Measurements from ENCODE around the gene FAM20C.

FAM20C gene

DNA sequence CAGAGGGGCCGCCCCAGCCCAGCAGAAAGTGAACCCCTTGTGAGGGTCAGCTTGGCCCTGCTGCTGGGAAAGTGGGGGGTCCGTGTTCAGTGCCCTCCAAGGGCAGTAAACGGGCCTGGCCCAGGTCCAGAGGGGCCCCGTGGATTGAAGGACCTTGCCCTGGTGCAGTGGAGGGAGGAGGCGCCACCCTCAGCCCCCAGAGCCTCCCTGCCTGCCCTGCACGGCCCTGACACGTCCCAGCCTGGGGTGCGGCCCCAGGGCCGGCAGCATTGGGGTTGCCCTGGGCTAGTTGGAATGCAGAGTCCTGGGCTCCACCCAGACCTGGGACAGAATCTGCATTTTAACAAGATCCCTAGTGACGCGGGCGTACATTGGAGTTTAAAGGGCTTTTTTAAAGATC is 54.8 kb downstream of the FAM20C start:
- Histone ChIP-seq H3K36me3 (peaks cover 44 to 85% (median 60%) of the 10 kb centered on the region in 3 donors), H3K27ac (no peak overlapping the region), H3K4me1 (peaks cover 0 to 5% (median 0%) of the 10 kb centered on the region in 4 donors), H3K9me3 (no peaks in the 10 kb centered on the region), H3K4me3 (no peak overlapping the region), H3K27me3 (no peaks in the 10 kb centered on the region)
- intact Hi-C loops (cut with DNase I; ENCODE audit: low total_unique reads) = no loop called here
- no peak for DNase-seq
- TF ChIP-seq CTCF (IDR thresholded peaks at IDR 0.05) = no peak

DNA sequence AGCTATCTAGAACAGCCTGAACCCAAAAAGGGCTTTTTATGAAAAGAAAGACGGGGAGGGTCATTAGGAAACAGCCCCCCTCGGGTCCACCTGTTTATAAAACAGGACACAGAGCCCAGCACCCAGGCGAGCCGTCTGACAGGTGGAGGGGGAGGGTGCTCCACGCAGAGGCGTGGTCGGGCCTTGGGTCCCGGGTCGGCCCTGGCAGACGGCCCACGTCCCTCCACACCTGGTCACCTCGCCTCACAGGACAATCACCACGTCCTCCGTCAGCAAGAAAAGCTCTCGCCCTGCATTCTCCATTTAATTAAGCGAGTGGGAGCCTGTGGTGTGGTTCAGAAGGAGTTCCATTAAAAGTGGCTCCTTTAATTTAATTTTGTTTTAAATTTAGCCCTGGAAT is 55.3 kb downstream of the FAM20C start:
- peaks cover 49 to 85% (median 64%) of the 10 kb centered on the region in 3 donors for H3K36me3 ChIP-seq
- DNase-seq = no peak
- intact Hi-C loops (cut with DNase I; ENCODE audit: low total_unique reads) = no loop called here

DNA sequence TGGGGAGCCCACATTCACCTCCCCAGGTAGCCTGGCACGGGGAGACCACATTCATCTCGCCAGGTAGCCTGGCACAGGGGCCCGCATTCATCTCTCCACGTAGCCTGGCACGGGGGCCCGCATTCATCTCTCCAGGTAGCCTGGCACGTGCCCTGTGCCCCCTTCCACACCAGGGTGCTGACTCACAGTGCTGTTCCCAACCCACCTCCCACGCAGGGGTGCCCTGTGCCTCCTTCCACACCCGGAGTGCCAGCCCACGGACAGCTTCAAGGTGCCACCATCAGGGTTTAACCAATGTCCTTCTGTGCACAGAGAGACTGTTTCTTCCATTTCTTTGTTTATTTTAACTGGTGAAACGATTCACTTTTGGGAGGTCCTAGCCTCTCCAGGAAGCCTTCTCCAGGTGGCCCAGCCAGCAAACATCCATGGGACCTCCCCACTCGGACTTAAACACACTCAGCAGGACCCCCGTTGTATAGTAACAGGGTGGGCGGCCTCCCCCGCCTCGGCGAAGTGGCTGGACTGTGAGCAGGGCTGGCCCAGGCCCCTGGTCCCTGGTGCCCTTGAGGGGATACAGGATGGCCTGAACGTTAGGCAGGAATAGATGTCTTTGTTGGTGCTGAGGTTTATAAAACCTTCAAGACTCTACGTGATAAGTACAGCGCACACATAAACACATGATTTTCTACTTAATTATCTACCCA is 56.5 kb downstream of the FAM20C start:
- Histone ChIP-seq H3K27me3 (no peaks in the 10 kb centered on the region), H3K36me3 (peaks cover 59 to 92% (median 73%) of the 10 kb centered on the region in 3 donors), H3K9me3 (no peaks in the 10 kb centered on the region), H3K4me1 (peaks cover 0 to 3% (median 0%) of the 10 kb centered on the region in 4 donors), H3K4me3 (no peak overlapping the region), H3K27ac (no peak overlapping the region)
- DNase-seq = no peak
- intact Hi-C loops (cut with DNase I; ENCODE audit: low total_unique reads) = no loop called here
- no peak for TF ChIP-seq CTCF (IDR thresholded peaks at IDR 0.05)

More for the DNA sequence above, 55.3 kb downstream of the FAM20C start:
- Histone ChIP-seq H3K27ac (no peak overlapping the region), H3K4me3 (no peak overlapping the region), H3K9me3 (no peaks in the 10 kb centered on the region), H3K4me1 (peaks cover 0 to 3% (median 0%) of the 10 kb centered on the region in 4 donors), H3K27me3 (no peaks in the 10 kb centered on the region)
- TF ChIP-seq CTCF (IDR thresholded peaks at IDR 0.05) = no peak

DNA sequence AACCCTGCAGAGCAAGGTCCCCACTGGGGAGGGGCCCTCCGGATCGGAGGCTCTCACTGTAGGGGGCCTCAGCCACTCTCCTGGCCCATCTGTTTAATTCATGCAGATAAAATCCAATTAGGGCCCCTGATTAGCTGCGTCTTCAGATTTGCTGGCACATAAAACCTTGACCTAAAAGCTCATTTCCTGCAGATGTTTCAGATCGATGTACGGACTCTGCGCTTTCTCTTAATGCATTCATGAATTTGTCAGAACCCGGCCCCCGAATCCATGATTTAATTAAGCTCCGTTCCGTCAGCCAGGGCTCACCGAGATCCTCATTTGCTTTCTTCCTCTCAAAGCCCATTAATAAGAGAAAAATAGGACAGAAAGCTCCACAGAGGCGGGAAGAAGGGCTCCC is 57.6 kb downstream of the FAM20C start:
- H3K4me3 ChIP-seq = no peak overlapping the region
- H3K36me3 ChIP-seq = peaks cover 59 to 96% (median 83%) of the 10 kb centered on the region in 3 donors
- no peaks in the 10 kb centered on the region for H3K9me3 ChIP-seq
- no peak for DNase-seq
- H3K4me1 ChIP-seq = peaks cover 0 to 2% (median 0%) of the 10 kb centered on the region in 4 donors
- intact Hi-C loops (cut with DNase I; ENCODE audit: low total_unique reads) = no loop called here
- H3K27me3 ChIP-seq = no peaks in the 10 kb centered on the region
- H3K27ac ChIP-seq = no peak overlapping the region
- TF ChIP-seq CTCF (IDR thresholded peaks at IDR 0.05) = no peak

GRCh38 chr7:250523-250922 is 58.2 kb downstream of the FAM20C start:
- Histone ChIP-seq H3K4me3 (no peak overlapping the region), H3K4me1 (no peaks in the 10 kb centered on the region), H3K27ac (no peak overlapping the region), H3K27me3 (no peaks in the 10 kb centered on the region), H3K36me3 (peaks cover 61 to 96% (median 79%) of the 10 kb centered on the region in 3 donors), H3K9me3 (no peaks in the 10 kb centered on the region)
- intact Hi-C loops (cut with DNase I; ENCODE audit: low total_unique reads) = no loop called here
- DNase-seq = no peak
- TF ChIP-seq CTCF (IDR thresholded peaks at IDR 0.05) = no peak

All from tibial artery (tissue), 4 donors.